Activated T-cell treated with anti-CD3 and anti-CD28 coated beads, Interleukin-2, amount 50 U/mL, for 1 hour (primary cell): ENCODE measurements around the gene CDC45.

Source experiments
- DNase-seq: peaks from one replicate; pipeline ENCODE4 v3.0.0-alpha.2; 2020

The CDC45 gene

GRCh38 chr22:19498154-19498865 lies 18.6 kb downstream of the CDC45 start:
- DNase-seq, result no peak

GRCh38 chr22:19498866-19499190 lies 19.1 kb downstream of the CDC45 start:
- DNase-seq, result no peak

- no peak for DNase-seq
These were observed 19.6 kb downstream of the CDC45 start for GRCh38 chr22:19499236-19499879.

- DNase-seq, result no peak
These were observed 20.1 kb downstream of the CDC45 start for GRCh38 chr22:19499880-19500242.

GRCh38 chr22:19501897-19502447 lies 22.3 kb downstream of the CDC45 start:
- DNase-seq, result no peak

- DNase-seq, result no peak
These were observed 23.6 kb downstream of the CDC45 start for GRCh38 chr22:19503367-19503766.

GRCh38 chr22:19503869-19504268 lies 24.1 kb downstream of the CDC45 start:
- no peak for DNase-seq

GRCh38 chr22:19504900-19505734 lies 25.4 kb downstream of the CDC45 start:
- no peak for DNase-seq

GRCh38 chr22:19505735-19506126 lies 26.0 kb downstream of the CDC45 start:
- DNase-seq, result no peak

- DNase-seq, result no peak
These were observed 26.5 kb downstream of the CDC45 start for GRCh38 chr22:19506212-19506611.

GRCh38 chr22:19507534-19507861 lies 27.8 kb downstream of the CDC45 start:
- DNase-seq, result no peak

GRCh38 chr22:19508024-19508776 lies 28.5 kb downstream of the CDC45 start:
- no peak for DNase-seq

GRCh38 chr22:19509191-19509590 lies 29.5 kb downstream of the CDC45 start:
- no peak for DNase-seq

GRCh38 chr22:19509923-19510322 lies 30.2 kb downstream of the CDC45 start:
- no peak for DNase-seq

- no peak for DNase-seq
These were observed 31.2 kb downstream of the CDC45 start for GRCh38 chr22:19510919-19511341.

- no peak for DNase-seq
These were observed 34.1 kb downstream of the CDC45 start for GRCh38 chr22:19513823-19514222.

GRCh38 chr22:19514831-19515565 lies 35.3 kb downstream of the CDC45 start:
- no peak for DNase-seq

GRCh38 chr22:19515654-19516377 lies 36.1 kb downstream of the CDC45 start:
- DNase-seq, result no peak

GRCh38 chr22:19516378-19517170 lies 36.9 kb downstream of the CDC45 start:
- DNase-seq, result no peak

- no peak for DNase-seq
These were observed 37.4 kb downstream of the CDC45 start for GRCh38 chr22:19517171-19517500.
